ENCODE results near the gene COL23A1. TPM values are rescaled to one million over a fixed set of nuclear protein-coding genes. Genes with fewer than 3 reads are reported as not detected.

The COL23A1 gene
- total and polyA plus RNA-seq, 2 of the 8 experiments (the other 6 are each of a cell fraction or from before 2014, with no cell fraction given), result 3.1 to 4.7 TPM

DNA sequence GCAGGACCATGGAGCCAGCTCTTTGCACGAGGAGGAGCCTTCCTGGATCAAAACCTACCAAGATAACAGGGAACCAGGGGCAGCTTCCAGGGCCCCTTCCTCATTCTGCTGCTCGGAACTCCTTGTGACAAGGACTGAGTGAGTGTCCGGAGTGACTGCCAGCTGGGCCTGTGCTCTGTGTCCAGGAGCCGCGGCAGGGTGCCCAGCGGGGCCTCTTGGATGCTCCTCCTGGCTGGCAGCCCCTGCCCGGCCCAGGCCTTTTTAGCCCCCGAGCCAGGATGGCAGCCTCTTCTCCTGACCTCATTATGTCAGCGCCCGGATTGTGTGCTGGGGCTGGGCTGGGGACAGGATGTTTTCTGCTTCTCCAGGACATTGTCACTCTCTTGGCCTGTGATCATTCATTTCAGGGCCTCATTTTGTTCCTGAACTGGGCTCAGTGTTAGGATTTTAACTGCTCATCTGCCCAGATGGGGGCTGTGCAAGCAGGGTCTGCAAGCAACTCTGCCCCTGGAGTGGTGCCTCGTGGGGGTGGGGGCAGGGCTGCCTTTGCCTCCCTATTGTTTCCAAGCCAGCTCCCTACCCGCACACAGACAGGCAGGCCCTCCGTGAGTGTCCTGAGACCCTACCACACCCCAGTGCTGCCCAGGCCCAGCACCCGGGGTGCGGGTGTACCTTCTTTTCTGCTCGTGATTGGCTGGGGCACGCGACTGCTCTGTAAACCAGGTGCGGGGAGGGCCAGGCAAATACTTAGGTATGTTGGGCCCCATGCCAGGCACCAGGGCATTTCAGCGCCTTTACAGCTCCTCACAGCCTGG lies 161.6 kb downstream of the COL23A1 start (continued):
- TF ChIP-seq TAF7 (optimal IDR thresholded peaks at IDR 0.05; ENCODE audit: borderline replicate concordance, low read depth, low read length) (no peak), CTBP2 (IDR thresholded peaks at IDR 0.05; ENCODE audit: borderline replicate concordance, insufficient read depth, insufficient read length, low read length) (no peak), YY1 (IDR thresholded peaks at IDR 0.05; ENCODE audit: low read depth, low read length) (no peak), SUZ12 (IDR thresholded peaks at IDR 0.05; ENCODE audit: low read length) (no peak), CREB1 (IDR thresholded peaks at IDR 0.05) (no peak), GABPA (IDR thresholded peaks at IDR 0.05; ENCODE audit: borderline replicate concordance, insufficient read depth, low read length) (no peak), SRF (IDR thresholded peaks at IDR 0.05; ENCODE audit: low read depth, low read length) (no peak), SIN3A (conservative IDR thresholded peaks at IDR 0.05 in 1 of 2, IDR thresholded peaks at IDR 0.05 in 1 of 2; ENCODE audit: low read depth in 1 of 2, low read length in 2 of 2) (no peak), BACH1 (IDR thresholded peaks at IDR 0.05; ENCODE audit: low read length) (no peak)

All from H1 (cell line).